ENCODE measurements around the gene FREM3. TPM values are rescaled to one million over a fixed set of nuclear protein-coding genes. Genes with fewer than 3 reads are reported as not detected.

The FREM3 gene
- polyA plus RNA-seq, 2 of the 4 experiments (the other 2 are of a cell fraction) = not detected

DNA sequence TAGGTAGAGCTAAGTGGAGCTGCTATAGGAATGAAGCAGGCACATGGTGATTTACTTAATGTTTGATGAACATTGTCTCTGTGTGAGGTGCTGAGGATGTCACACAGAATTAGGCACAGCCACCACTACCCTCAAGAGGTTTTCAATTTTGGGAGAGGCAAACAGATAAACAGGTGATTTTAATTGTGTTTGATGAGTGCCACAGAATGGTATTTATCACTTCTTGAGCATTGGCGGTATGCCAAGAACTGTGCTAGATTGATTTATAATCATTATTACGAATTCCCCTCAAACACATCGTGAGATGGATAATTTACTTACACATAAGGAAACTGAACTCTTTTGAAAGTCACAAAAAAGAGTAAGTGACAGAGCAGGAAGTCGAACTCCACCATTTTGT, 74.8 kb downstream of the FREM3 start:
- Histone ChIP-seq H3K27ac (no peak overlapping the region), H3K9me3 (no peaks in the 10 kb centered on the region), H3K4me3 (no peak overlapping the region), H3K4me1 (no peaks in the 10 kb centered on the region), H3K4me2 (no peak overlapping the region)
- 2% methylated on average over 4 of the region's 4 CpGs for WGBS (ENCODE audit: missing lambda C conversion rate)
- no peak for ATAC-seq
- CTCF ChIA-PET = no interaction called here
- no peak for TF ChIP-seq ZFP36 (IDR thresholded peaks at IDR 0.05; ENCODE audit: borderline replicate concordance, partially characterized antibody)
- TF ChIP-seq ZNF302 (CRISPR knock-in tag; IDR thresholded peaks at IDR 0.05) = no peak
- TF ChIP-seq KDM1A (IDR thresholded peaks at IDR 0.05; ENCODE audit: low read depth) = no peak
- no peak for TF ChIP-seq HOXB13 (CRISPR knock-in tag; IDR thresholded peaks at IDR 0.05; ENCODE audit: low read depth)
- TF ChIP-seq NR3C1 (IDR thresholded peaks at IDR 0.05) = no peak
- no peak for TF ChIP-seq MAZ (IDR thresholded peaks at IDR 0.05; ENCODE audit: borderline replicate concordance, low read depth, low read length)
- TF ChIP-seq, protein P1, sequence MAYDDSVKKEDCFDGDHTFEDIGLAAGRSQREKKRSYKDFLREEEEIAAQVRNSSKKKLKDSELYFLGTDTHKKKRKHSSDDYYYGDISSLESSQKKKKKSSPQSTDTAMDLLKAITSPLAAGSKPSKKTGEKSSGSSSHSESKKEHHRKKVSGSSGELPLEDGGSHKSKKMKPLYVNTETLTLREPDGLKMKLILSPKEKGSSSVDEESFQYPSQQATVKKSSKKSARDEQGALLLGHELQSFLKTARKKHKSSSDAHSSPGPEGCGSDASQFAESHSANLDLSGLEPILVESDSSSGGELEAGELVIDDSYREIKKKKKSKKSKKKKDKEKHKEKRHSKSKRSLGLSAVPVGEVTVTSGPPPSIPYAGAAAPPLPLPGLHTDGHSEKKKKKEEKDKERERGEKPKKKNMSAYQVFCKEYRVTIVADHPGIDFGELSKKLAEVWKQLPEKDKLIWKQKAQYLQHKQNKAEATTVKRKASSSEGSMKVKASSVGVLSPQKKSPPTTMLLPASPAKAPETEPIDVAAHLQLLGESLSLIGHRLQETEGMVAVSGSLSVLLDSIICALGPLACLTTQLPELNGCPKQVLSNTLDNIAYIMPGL (CRISPR knock-in tag; IDR thresholded peaks at IDR 0.05; ENCODE audit: borderline replicate concordance) = no peak
- no peak for TF ChIP-seq TP53 (CRISPR knock-in tag; IDR thresholded peaks at IDR 0.05)
- TF ChIP-seq, protein P2, sequence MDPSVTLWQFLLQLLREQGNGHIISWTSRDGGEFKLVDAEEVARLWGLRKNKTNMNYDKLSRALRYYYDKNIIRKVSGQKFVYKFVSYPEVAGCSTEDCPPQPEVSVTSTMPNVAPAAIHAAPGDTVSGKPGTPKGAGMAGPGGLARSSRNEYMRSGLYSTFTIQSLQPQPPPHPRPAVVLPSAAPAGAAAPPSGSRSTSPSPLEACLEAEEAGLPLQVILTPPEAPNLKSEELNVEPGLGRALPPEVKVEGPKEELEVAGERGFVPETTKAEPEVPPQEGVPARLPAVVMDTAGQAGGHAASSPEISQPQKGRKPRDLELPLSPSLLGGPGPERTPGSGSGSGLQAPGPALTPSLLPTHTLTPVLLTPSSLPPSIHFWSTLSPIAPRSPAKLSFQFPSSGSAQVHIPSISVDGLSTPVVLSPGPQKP (IDR thresholded peaks at IDR 0.05; ENCODE audit: low read depth, low read length) = no peak
- TF ChIP-seq, protein P3, sequence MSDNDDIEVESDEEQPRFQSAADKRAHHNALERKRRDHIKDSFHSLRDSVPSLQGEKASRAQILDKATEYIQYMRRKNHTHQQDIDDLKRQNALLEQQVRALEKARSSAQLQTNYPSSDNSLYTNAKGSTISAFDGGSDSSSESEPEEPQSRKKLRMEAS (IDR thresholded peaks at IDR 0.05) = no peak
- TF ChIP-seq FOSB (CRISPR knock-in tag; IDR thresholded peaks at IDR 0.05) = no peak
- TF ChIP-seq, protein P4, sequence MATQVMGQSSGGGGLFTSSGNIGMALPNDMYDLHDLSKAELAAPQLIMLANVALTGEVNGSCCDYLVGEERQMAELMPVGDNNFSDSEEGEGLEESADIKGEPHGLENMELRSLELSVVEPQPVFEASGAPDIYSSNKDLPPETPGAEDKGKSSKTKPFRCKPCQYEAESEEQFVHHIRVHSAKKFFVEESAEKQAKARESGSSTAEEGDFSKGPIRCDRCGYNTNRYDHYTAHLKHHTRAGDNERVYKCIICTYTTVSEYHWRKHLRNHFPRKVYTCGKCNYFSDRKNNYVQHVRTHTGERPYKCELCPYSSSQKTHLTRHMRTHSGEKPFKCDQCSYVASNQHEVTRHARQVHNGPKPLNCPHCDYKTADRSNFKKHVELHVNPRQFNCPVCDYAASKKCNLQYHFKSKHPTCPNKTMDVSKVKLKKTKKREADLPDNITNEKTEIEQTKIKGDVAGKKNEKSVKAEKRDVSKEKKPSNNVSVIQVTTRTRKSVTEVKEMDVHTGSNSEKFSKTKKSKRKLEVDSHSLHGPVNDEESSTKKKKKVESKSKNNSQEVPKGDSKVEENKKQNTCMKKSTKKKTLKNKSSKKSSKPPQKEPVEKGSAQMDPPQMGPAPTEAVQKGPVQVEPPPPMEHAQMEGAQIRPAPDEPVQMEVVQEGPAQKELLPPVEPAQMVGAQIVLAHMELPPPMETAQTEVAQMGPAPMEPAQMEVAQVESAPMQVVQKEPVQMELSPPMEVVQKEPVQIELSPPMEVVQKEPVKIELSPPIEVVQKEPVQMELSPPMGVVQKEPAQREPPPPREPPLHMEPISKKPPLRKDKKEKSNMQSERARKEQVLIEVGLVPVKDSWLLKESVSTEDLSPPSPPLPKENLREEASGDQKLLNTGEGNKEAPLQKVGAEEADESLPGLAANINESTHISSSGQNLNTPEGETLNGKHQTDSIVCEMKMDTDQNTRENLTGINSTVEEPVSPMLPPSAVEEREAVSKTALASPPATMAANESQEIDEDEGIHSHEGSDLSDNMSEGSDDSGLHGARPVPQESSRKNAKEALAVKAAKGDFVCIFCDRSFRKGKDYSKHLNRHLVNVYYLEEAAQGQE (IDR thresholded peaks at IDR 0.05) = no peak
- TF ChIP-seq CEBPB (IDR thresholded peaks at IDR 0.05) = no peak
- TF ChIP-seq SMC3 (IDR thresholded peaks at IDR 0.05) = no peak
- no peak for TF ChIP-seq CBX2 (IDR thresholded peaks at IDR 0.05; ENCODE audit: borderline replicate concordance, low read depth)
- no peak for TF ChIP-seq FOXS1 (CRISPR knock-in tag; IDR thresholded peaks at IDR 0.05)
- no peak for TF ChIP-seq CHD4 (IDR thresholded peaks at IDR 0.05; ENCODE audit: borderline replicate concordance)
- TF ChIP-seq POLR2AphosphoS2 (conservative IDR thresholded peaks at IDR 0.05; ENCODE audit: low read length) = no peak
- no peak for TF ChIP-seq POLR2A (IDR thresholded peaks at IDR 0.05; ENCODE audit: low read length)
- no peak for FAIRE-seq
- POLR2A ChIA-PET = no interaction called here
- no peak for DNase-seq (ENCODE audit: low read depth in 1 of 2, low spot score in 1 of 2)

DNA sequence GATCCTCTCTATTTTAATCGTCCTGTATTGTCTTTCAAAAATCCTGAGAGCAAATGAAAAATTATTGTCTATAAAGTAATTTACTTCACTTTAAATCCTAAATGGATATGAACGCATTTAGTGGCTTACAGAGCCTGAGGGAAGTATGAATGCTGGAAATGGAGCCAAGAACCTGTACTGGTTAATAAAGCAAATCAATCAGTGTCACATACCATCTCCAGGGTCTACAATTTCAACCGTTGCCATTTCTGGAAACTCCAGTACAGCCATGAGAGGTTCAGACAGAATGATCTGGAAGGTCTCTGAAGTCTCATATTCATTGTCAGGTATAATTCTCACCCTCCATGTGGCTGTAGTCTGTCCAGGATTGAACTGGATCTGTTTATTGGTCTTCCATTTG, 76.6 kb downstream of the FREM3 start:
- Histone ChIP-seq H3K9me3 (no peaks in the 10 kb centered on the region), H3K4me2 (no peak overlapping the region), H3K4me1 (no peaks in the 10 kb centered on the region), H3K27ac (no peak overlapping the region), H3K4me3 (no peak overlapping the region)
- POLR2A ChIA-PET = no interaction called here
- CTCF ChIA-PET = no interaction called here
- WGBS (ENCODE audit: missing lambda C conversion rate) = 0% methylated on average over 3 of the region's 3 CpGs
- DNase-seq (ENCODE audit: low read depth in 1 of 2, low spot score in 1 of 2) = no peak
- TF ChIP-seq ESRRA (IDR thresholded peaks at IDR 0.05; ENCODE audit: borderline replicate concordance, low read length) (no peak), FOSL2 (IDR thresholded peaks at IDR 0.05) (no peak), FOSL2 (CRISPR knock-in tag; IDR thresholded peaks at IDR 0.05) (no peak), CHD4 (IDR thresholded peaks at IDR 0.05; ENCODE audit: borderline replicate concordance) (no peak), GATA3 (IDR thresholded peaks at IDR 0.05; ENCODE audit: borderline replicate concordance) (no peak), MAZ (IDR thresholded peaks at IDR 0.05; ENCODE audit: borderline replicate concordance, low read depth, low read length) (no peak), RFX5 (IDR thresholded peaks at IDR 0.05) (no peak), CBX2 (IDR thresholded peaks at IDR 0.05; ENCODE audit: borderline replicate concordance, low read depth) (no peak), HOXB5 (CRISPR knock-in tag; IDR thresholded peaks at IDR 0.05) (no peak)
- TF ChIP-seq, protein P5, sequence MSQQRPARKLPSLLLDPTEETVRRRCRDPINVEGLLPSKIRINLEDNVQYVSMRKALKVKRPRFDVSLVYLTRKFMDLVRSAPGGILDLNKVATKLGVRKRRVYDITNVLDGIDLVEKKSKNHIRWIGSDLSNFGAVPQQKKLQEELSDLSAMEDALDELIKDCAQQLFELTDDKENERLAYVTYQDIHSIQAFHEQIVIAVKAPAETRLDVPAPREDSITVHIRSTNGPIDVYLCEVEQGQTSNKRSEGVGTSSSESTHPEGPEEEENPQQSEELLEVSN (IDR thresholded peaks at IDR 0.05; ENCODE audit: borderline replicate concordance, low read depth) = no peak
- TF ChIP-seq, protein P6, sequence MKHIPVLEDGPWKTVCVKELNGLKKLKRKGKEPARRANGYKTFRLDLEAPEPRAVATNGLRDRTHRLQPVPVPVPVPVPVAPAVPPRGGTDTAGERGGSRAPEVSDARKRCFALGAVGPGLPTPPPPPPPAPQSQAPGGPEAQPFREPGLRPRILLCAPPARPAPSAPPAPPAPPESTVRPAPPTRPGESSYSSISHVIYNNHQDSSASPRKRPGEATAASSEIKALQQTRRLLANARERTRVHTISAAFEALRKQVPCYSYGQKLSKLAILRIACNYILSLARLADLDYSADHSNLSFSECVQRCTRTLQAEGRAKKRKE (CRISPR knock-in tag; IDR thresholded peaks at IDR 0.05; ENCODE audit: low read depth) = no peak
- no peak for FAIRE-seq
- ATAC-seq = no peak
